ENCODE data around the gene GUCY1A2.
A peak's percentile ranks its signal among the peaks of the same experiment; 100 is the strongest.
"Not testable (repeated sequence)": the region's sequence is repeated elsewhere in the genome, so short reads cannot be mapped to it uniquely, and the experiment has no call there.

Gene GUCY1A2

DNA sequence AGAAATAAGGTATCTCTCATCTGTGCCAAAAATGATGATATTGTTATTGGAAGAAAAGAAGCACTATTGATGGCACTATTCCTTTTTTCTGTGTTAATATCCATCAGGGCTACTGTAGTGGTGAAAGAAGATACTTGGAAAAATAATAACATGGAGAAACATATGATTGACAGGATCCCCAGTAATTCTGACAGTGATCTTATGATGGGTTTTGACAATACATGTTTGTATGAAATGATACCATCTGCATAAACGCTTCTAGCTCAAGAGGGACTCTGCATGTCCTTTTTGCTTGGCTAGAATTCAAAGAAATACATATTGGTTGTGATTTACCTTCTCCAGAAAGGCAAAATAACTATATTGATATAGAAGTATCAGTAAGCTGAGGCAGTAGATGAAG lies 178.1 kb downstream of the GUCY1A2 start:
- no peak for DNase-seq (ENCODE audit: low spot score)

DNA sequence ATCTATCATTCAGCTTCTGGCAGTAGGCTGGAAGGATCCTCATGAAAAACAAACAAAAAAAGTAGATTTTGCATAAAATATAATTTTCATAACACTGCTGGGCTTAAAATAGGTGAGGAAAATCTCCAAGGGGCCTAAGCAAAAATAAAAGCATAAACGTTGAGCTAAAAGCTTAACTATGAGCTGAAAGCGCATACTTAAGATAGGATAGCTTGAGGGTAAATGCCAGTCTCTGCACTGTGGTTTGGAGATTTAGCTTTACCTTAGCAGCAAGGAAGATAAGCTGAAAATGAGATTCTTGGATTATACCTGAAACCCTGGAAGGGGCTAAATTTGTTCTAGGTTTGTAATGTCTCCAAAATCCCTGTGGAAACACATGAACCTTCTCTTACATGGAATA lies 183.7 kb downstream of the GUCY1A2 start:
- DNase-seq (ENCODE audit: low spot score) = no peak

DNA sequence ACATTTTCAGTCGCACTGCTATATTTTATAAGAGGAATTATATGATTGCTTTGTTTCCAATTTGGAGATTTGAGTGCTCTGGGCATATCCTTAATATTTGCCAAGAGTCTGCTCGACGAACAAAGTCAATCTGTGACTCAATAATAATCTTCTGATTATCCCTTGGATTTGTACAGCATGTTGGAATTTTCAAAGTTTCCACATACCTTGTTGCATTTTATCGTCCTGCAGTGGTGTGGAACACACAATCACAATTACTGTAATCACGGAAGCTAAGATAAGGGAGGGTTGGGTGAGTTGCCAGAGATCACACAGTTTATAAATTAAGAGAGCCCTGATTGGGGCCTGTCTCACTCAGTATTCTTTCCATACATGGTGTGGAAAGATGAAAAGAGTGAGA lies 189.3 kb downstream of the GUCY1A2 start:
- no peak for DNase-seq (ENCODE audit: low spot score)

DNA sequence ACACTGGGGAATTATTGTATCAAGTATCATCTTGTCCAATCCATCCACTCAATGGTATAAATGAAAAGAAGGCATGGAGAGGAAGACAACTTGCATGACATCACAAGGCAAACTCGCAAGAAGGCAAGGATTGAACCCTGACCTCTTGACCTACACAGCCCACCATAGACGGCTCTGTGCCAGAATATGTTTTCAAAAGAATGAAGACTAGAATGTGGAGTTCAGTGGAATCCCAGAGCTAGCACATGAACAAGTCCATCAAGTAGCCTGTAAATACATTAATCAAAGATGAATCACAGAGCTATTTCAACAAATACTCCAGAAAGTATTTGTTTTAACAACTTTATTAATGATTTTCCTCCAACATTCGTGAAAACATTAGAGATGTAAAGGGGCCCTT lies 189.7 kb downstream of the GUCY1A2 start:
- no peak for DNase-seq (ENCODE audit: low spot score)

DNA sequence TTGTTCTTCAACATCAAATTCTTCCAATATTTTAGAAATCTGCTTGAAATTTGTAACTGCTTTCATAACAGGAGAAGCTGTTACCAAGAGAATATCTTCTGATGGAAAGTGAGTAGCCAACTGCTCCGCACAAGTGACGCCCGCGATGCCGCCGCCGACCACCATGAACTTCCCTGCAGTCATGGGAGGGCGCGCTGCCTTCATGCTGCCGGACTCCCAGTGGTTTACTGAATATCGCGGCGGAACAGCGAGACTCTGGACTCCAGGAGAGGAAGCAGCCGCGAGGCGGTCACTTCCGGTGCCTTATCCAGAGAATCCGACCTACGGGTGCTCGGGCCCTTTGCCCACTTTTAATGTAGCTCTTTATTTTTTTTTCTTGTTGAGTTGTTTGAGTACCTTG lies 190.6 kb downstream of the GUCY1A2 start:
- no peak for DNase-seq (ENCODE audit: low spot score)

DNA sequence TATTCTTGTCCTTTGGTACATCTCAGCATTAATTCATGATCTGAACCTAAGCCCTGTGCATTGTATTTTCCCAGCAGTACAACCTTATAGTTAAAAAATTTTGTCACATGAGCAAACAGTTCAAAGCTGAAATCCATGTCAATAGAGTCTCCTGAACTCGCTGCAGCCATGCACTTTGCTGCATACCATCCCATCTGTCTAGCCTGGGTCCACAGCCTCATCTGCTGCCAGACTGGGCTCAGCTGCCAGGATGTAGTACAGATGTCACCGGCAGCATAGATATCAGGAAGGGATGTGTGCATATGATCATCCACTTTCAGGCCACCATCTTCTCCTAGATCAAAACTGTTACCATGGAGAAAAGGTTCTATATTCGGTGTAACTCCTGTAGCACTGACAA lies 191.7 kb downstream of the GUCY1A2 start:
- not testable (repeated sequence) for DNase-seq (ENCODE audit: low spot score)

DNA sequence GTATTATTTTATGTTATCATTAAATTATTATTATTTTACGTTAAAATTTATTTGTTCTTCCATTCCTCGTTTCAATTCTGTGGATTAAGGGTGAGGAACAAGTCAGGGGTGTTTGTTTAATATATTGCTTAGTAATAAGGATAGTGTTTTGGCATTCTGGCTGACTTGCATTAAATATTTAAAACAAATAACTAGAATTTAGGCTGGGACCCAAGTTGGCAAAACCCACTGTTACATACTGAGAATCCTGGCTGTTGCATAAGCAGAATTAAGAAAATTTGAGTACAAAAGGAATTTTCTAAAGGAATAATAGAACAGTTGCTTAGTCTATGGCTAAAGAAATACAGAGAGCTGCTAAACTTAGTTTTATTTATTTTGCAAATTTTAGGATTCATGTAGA lies 196.4 kb downstream of the GUCY1A2 start:
- DNase-seq (ENCODE audit: low spot score) = no peak

DNA sequence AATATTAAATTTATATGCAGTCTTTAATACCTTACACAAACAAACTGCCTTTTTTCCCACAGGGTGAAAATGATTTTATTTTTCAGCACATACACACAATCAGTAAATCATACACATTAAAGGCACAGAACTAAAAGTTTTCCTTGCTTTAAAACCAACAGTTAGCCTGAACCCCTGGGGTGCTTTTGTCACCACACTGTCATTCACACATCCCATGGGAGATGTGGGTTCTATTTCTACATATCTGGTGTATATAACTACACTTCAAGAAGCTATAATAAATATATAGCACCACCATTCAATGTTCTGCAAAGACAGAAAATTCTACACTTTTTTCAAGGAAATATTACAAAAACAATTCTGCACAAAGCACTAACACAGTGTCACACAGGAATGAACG lies 197.0 kb downstream of the GUCY1A2 start:
- DNase-seq (ENCODE audit: low spot score) = no peak

DNA sequence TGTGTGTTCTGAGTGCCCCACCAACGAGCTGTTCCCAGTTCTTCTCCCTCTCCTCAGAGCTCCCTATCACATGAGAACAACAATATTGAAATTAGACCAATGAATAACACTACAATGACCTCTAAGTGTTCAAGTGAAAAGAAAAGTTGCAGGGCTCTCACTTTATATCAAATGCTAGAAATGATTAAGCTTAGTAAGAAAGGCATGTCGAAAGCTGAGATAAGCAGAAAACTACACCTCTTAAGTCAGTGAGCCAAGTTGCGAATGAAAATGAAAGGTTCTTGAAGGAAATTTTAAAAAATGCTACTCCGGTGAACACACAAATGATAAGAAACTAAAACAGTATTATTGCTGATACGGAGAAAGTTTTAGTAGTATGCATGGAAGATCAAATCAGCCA lies 199.8 kb downstream of the GUCY1A2 start:
- no peak for DNase-seq (ENCODE audit: low spot score)

DNA sequence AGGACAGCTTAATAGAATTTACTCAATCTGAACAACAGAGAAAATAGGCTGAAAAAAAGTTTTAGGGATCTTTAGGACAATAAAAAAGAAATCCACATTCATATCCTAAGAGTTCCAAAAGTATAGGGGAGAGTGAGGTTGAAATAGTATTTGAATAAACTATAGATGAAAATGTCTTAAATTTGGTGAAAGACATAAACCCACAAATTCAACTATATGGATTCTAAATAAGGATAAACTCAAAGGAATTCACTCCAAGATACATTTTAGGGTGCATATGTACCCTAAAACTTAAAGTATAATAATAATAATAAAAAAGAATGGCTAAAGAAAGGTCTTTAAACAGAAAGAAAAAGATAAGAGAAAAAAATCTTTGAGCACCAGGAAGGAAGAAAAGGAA lies 203.1 kb downstream of the GUCY1A2 start:
- no peak for DNase-seq (ENCODE audit: low spot score)

DNA sequence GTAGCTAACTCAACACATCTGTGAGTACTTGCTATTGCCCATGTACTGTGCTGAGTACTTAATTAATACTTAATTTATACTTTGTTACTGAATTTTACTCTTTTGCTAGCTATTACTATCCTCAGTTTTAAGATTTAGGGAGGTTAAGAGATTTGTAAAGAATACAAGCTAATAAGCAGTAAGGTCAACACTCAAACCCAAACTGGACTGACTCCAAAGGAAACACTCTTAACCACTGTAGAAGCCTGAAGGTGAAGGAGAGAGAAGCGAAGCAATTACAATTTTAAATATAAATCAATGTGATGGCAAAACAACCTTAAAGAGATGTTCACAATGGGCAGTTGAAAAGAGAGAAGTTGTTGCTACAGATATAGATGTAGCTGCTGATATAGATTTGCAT lies 204.5 kb downstream of the GUCY1A2 start:
- no peak for DNase-seq (ENCODE audit: low spot score)

DNA sequence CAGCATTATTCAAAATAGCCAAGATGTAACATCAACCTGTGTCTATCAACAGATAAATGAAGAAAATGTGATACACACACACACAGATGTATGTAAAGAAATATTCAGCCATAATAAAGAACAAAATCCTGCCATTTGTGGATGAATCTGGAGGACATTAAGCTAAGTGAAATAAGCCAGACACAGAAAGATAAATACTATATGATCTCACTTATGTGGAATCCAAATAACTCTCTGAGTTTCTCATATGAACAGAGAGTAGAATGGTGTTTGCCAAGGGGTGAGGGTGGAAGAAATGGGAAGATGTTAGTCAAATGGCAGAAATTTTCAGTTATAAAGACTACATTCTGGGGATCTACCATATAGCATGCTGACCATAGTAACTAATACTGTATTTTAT lies 224.2 kb downstream of the GUCY1A2 start:
- DNase-seq (ENCODE audit: low spot score) = no peak

DNA sequence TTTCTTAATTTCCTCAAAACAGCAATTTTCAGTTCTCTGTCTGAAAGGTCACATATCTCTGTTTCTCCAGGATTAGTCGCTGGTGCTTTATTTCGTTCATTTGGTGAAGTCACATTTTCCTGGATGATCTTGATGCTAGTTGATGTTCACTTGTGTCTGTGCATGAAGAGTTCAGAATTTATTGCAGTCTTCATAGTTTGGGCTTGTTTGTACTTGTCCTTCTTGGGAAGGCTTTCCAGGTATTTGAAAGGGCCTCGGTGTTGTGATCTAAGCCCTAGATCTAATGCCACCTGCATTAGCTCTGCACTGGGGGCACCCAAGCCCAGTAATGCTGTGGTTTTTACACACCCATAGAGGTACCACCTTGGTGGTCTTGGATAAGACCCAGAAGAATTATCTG lies 228.9 kb downstream of the GUCY1A2 start:
- no peak for DNase-seq (ENCODE audit: low spot score)

DNA sequence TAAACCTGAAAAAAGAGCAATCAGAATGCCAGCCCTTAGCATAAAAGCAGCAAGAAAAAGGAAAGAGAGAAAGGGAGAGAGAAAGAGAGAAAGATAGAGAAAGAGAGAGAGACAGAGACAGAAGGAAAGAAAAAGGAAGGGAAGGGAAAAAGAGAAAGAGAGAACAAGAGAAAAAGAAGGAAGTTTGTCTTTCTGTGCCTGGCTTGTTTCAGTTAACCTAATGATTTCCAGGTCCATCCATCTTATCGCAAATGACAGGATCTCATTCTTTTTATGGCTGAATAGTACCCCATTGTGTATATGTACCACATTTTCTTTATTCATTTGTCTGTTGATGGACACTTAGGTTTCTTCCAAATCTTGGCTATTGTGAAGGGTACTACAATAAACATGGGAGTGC lies 230.8 kb downstream of the GUCY1A2 start:
- no peak for DNase-seq (ENCODE audit: low spot score)

DNA sequence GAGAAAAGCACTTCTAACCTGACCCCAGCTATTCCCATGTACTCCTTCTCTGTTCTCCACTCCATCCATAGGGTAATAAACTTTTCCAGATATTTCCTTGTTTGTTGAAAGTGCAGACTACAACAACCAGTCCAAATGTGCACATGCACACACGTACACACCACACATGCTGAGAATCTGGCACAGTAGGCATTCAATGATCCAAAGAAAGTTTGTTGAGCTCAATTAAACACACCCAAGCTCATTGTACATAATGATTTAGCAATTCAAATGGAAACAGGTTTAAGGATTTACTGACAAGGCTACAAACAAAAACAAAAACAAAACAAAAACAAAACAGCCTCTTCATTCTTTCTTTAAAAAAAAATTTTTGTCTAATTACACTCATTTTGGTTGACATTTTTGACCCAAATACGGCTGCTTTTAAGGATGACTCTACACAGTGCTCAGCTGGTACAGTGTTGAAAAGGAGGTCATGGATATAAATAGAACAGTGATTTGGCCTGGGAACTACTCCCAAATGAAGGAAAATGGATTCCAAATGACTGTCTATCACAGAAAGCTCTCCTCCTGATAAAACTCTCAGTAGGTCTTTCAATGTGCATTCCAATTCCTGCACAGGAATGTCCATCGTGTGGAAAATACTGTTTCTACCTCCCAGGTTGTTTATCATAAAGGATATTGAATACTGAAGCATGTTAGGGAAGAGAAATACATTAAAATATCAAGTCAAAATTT lies 232.2 kb downstream of the GUCY1A2 start:
- peak; percentile 87 for DNase-seq (ENCODE audit: low spot score)

DNA sequence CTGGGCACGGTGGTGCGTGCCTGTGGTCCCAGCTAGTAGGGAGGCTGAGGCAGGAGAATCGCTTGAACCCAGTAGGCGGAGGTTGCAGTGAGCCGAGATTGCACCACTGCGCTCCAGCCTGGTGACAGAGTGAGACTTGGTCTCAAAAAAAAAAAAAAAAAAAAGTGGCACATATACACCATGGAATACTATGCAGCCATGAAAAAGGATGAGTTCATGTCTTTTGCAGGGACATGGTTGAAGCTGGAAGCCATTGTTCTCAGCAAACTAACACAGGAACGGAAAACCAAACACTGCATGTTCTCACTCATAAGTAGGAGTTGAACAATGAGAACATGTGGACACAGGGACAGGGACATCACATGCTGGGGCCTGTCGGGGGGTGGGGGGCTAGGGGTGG lies 241.0 kb downstream of the GUCY1A2 start:
- DNase-seq (ENCODE audit: low spot score) = not testable (repeated sequence)

DNA sequence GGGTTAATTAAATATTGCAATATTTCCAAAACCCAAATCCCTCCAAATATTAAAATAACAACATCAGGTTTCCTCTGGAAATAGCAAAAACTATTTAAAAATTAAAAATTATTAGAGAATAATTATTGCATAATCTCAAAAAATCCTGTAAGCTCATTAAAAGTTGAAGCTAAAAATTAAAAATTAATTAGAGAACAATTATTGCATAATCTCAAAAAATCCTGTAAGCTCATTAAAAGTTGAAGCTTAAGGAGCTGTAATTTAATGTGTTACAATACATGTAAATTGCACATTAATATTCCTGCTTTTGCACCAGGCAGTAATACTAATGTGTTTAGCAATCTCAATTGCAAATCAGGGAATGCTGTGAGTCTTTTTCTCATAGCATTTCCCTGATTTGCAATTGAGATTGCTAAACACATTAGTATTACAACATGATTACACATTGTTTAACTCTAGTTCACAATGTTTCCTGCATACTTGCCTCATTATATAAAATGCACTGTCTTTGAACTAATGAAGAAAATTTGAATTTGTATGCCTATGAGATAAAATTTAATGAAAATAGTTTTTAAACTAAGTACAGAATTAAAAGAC lies 247.7 kb downstream of the GUCY1A2 start:
- DNase-seq (ENCODE audit: low spot score) = no peak

DNA sequence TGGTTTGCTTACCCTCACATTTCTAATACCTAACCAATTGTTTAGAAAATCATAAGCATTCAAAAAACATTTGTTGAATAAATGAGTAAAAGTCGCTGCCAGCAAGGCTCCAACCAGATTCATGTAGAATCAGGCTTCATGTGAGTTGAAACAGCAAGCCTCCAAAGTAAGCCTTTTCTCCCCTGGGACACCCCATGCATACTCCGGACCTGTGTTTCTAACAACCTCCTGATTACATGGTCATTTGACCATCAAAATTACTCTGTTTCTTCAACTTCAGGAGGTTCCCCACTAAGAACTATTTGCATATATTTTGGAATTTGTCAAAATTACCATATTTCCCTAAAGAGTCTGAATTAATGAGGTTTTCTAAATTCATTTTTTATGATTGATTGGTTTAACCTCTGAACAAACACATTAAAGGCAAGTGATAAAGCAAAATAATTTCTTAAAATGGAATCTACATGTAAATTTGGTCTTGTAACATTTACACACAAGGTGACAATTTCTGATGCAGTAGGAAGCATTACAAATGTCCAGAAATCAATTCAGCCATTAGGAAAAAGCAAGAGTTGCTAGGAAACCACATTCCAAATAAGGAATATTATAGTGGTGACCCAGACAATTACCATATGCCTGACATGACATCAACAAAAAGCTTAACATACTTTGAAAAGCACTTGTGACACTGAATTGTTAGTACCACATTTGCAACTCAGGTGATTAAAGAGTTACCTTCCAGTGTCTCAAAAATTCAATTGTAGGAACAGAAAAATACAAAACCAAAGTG lies 252.6 kb downstream of the GUCY1A2 start:
- DNase-seq (ENCODE audit: low spot score) = no peak

DNA sequence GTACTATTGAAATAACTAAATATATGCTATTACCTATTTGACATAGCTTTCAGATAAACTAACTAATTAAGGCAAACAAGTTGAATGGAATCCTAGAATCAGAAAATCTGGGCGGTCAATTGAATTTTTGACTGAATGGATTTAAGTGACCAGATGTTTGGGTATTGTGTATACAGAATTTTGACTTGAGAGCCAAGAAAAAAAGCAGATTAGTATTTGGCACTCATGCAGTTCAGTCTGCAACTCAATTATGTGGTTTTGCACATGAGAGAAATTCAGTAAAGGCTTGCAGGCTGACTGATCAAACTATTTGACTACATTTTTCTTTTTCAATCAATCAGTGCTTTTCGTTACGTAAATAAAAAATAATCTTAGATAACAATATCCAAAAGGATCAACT lies 254.8 kb downstream of the GUCY1A2 start:
- DNase-seq (ENCODE audit: low spot score) = no peak

DNA sequence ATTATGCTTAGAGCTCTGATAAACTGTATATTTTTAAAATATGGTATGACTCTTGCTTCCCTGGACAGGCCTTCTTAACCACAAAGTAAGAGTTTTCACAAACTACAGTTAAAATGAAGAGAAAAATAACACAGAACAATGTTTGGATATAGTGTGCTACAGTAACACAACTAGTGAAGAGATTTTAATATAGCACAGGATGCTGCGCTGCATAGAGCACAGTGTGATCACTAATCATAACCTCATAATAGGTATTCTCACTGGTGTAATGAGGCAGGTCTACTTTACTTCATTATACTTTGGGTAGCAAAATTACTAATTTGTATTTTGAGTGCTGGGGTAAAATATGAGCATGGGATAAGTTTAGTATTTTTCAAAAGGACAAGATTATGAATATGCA lies 256.5 kb downstream of the GUCY1A2 start:
- DNase-seq (ENCODE audit: low spot score) = no peak

DNA sequence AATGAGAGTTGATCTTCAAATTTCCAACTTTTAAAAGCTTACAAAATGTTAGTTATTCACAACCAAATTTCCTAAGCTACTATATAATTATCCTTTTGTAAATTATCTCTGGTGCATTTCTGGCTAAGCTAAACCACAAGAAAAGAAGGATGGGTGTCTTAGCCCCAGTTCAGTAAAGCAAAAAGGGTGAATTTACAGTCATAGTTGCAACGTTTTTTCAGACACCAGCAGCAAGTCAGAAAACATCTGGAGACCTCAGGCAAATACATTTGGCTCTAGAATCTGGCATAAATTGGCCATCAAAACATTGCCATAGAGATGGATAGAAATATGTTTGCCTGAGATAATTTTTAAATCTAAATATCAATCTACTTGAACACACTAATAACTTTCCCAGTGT lies 257.0 kb downstream of the GUCY1A2 start:
- no peak for DNase-seq (ENCODE audit: low spot score)

DNA sequence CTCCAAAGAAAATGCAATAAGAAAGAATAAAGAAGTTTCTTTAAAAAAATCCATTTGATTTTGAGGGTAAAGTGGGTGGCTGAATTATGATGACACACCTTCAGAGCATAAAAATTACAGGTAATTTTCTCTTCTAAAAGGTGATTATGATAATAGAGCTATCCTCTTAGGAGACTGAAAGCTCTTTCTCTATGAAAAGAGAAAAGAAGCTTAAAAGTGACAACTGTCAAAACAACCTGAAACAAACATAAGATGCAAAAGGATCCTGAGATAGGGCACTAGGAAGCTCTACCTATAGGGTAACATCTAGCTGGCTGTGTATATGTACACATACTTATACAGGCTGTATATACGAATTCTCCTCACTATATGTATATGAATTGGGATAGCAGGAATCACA lies 270.2 kb downstream of the GUCY1A2 start:
- no peak for DNase-seq (ENCODE audit: low spot score)

DNA sequence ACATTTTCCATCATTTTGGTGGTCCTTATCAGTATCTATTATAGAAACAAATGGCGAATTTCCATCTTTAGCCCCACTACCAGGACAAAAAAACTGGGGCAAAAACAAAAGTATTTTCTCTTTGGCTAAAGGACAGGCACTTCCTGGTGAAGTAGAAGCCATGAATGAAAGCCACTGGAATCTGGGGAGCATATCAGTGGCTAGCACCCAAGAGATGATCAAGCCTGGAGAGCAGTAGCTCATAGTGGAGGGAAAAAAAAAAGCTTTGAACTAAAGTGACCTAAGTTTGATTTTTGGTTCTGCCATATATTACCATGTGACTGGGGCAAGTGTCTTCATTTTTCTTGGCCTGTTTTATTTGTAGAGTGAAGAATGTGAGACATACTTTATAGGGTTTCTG lies 272.3 kb downstream of the GUCY1A2 start:
- DNase-seq (ENCODE audit: low spot score) = no peak
